ENCODE data around the gene RNF5. TPM values are rescaled to one million over a fixed set of nuclear protein-coding genes. Genes with fewer than 3 reads are reported as not detected.
A peak's percentile ranks its signal among the peaks of the same experiment; 100 is the strongest.
"Not testable (repeated sequence)": the region's sequence is repeated elsewhere in the genome, so short reads cannot be mapped to it uniquely, and the experiment has no call there.

The RNF5 gene
- 100 to 1,000 TPM in 3 of 4 donors, 10 to 100 TPM in 1; 95.7 to 113 (median 106) TPM for polyA plus RNA-seq (ENCODE audit: insufficient read length in 4 of 4)

GRCh38 chr6:32177788-32178546 is at the start of gene RNF5:
TSS of gene RNF5 (plus strand) at chr6:32178405. CDS start at chr6:32178512, 107 bp downstream.
- peak; percentile 99 to 100 (median 100) for DNase-seq (ENCODE audit: low read depth in 4 of 4, low spot score in 2 of 4)

GRCh38 chr6:32128751-32129296 is 49.4 kb upstream of the RNF5 start:
- no peak for DNase-seq (ENCODE audit: low read depth in 4 of 4, low spot score in 2 of 4)

- DNase-seq (ENCODE audit: low read depth in 4 of 4, low spot score in 2 of 4), result no peak
Observed at GRCh38 chr6:32129297-32130088, 48.7 kb upstream of the RNF5 start.

GRCh38 chr6:32131439-32131948 is 46.7 kb upstream of the RNF5 start:
- no peak for DNase-seq (ENCODE audit: low read depth in 4 of 4, low spot score in 2 of 4)

- no peak for DNase-seq (ENCODE audit: low read depth in 4 of 4, low spot score in 2 of 4)
Observed at GRCh38 chr6:32132110-32132509, 46.1 kb upstream of the RNF5 start.

- no peak for DNase-seq (ENCODE audit: low read depth in 4 of 4, low spot score in 2 of 4)
Observed at GRCh38 chr6:32133786-32134185, 44.4 kb upstream of the RNF5 start.

- DNase-seq (ENCODE audit: low read depth in 4 of 4, low spot score in 2 of 4), result no peak
Observed at GRCh38 chr6:32137454-32137853, 40.8 kb upstream of the RNF5 start.

- no peak for DNase-seq (ENCODE audit: low read depth in 4 of 4, low spot score in 2 of 4)
Observed at GRCh38 chr6:32139590-32139989, 38.6 kb upstream of the RNF5 start.

GRCh38 chr6:32140420-32141046 is 37.7 kb upstream of the RNF5 start:
- DNase-seq (ENCODE audit: low read depth in 4 of 4, low spot score in 2 of 4), result no peak

- not testable (repeated sequence) for DNase-seq (ENCODE audit: low read depth in 4 of 4, low spot score in 2 of 4)
Observed at GRCh38 chr6:32144238-32144637, 34.0 kb upstream of the RNF5 start.

- DNase-seq (ENCODE audit: low read depth in 4 of 4, low spot score in 2 of 4), result no peak
Observed at GRCh38 chr6:32146287-32146686, 31.9 kb upstream of the RNF5 start.

GRCh38 chr6:32146687-32147086 is 31.5 kb upstream of the RNF5 start:
- DNase-seq (ENCODE audit: low read depth in 4 of 4, low spot score in 2 of 4), result no peak

- no peak for DNase-seq (ENCODE audit: low read depth in 4 of 4, low spot score in 2 of 4)
Observed at GRCh38 chr6:32147401-32148132, 30.6 kb upstream of the RNF5 start.

- DNase-seq (ENCODE audit: low read depth in 4 of 4, low spot score in 2 of 4), result peak in 1 of 4 donors; percentile 65
Observed at GRCh38 chr6:32148289-32149091, 29.7 kb upstream of the RNF5 start.

- no peak for DNase-seq (ENCODE audit: low read depth in 4 of 4, low spot score in 2 of 4)
Observed at GRCh38 chr6:32149092-32149755, 29.0 kb upstream of the RNF5 start.

GRCh38 chr6:32149932-32150870 is 28.0 kb upstream of the RNF5 start:
- no peak for DNase-seq (ENCODE audit: low read depth in 4 of 4, low spot score in 2 of 4)

GRCh38 chr6:32151181-32151862 is 26.9 kb upstream of the RNF5 start:
- DNase-seq (ENCODE audit: low read depth in 4 of 4, low spot score in 2 of 4), result no peak

Measured in left renal cortex interstitium (tissue), 4 donors.